SH-SY5Y (cell line): ENCODE data around the gene TBX21.

ENCODE experiments used
- GATA2 ChIP-seq: IDR thresholded peaks from 2 replicates; pipeline ENCODE4 v1.6.1; 2011; ENCODE audit warnings: mild to moderate bottlenecking, low read depth, low read length
- GATA3 ChIP-seq: IDR thresholded peaks from 2 replicates; pipeline ENCODE4 v1.6.1; 2011; ENCODE audit warnings: low read depth, mild to moderate bottlenecking, low read length, moderate library complexity

DNA sequence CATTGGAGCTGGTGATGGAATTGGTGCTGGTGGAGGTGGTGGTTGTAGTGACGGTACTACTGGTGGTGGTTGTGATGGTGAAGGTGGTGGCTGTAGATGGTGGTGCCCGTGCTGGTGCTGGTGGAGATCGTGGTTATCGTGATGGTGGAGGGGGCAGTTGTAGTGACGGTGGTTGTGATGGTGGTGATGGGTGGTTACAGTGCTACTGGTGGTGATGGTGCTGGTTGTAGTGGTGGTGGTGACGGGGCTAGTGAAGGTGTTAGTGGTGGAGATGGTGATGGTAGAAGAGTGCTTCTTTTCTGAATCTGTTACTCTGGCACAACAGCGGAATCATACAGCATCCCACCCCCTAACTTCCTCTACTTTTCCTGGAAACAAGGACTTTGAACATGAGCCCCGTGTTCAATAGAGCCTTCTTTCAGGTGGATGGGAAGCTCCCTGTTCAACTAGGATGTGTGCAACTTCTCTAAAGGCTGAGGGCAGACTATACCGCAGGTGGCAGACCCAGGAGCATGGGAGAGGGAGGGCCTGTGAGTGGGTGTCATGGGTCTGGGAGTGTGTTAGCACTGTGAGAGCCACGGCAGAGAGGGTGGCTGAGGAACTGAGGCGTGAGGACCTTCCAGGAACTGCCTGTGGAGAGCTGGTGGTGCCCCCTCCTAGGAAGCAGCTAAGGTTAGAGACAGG, 8.2 kb downstream of the TBX21 start:
- TF ChIP-seq GATA3 (no peak), GATA2 (no peak)
